Osteocyte (in vitro differentiated cells): ENCODE data around the gene REM2. TPM values are rescaled to one million over a fixed set of nuclear protein-coding genes. Genes with fewer than 3 reads are reported as not detected.
"Not testable (repeated sequence)": the region's sequence is repeated elsewhere in the genome, so short reads cannot be mapped to it uniquely, and the experiment has no call there.

Experiments used
- DNase-seq: peaks from one replicate; pipeline ENCODE4 v3.0.0; 2021; ENCODE audit warnings: mixed read lengths; ENCODE audit not compliant: unreplicated experiment; ENCODE audit errors: extremely low spot score
- H3K27ac Mint-ChIP-seq: one replicate; pipeline ENCODE4 v1.8.0; 2021; ENCODE audit warnings: mild to moderate bottlenecking, mixed read lengths; ENCODE audit not compliant: unreplicated experiment
- H3K27me3 Mint-ChIP-seq: one replicate; pipeline ENCODE4 v1.8.0; 2021; ENCODE audit warnings: mixed read lengths; ENCODE audit not compliant: unreplicated experiment
- H3K36me3 Mint-ChIP-seq: one replicate; pipeline ENCODE4 v1.8.0; 2021; ENCODE audit warnings: mixed read lengths; ENCODE audit not compliant: unreplicated experiment
- H3K4me1 Mint-ChIP-seq: one replicate; pipeline ENCODE4 v1.8.0; 2021; ENCODE audit warnings: mixed read lengths; ENCODE audit not compliant: unreplicated experiment
- H3K4me3 Mint-ChIP-seq: one replicate; pipeline ENCODE4 v1.8.0; 2021; ENCODE audit warnings: mild to moderate bottlenecking, moderate library complexity, mixed read lengths; ENCODE audit not compliant: unreplicated experiment
- H3K9me3 Mint-ChIP-seq: one replicate; pipeline ENCODE4 v1.8.0; 2021; ENCODE audit warnings: mixed read lengths; ENCODE audit not compliant: unreplicated experiment
- total RNA-seq: library from RNA; stranded (reverse); gene quantifications from 2 replicates; pipeline ENCODE4 v1.2.1, GENCODE V29; 2021
- TF ChIP-seq, protein P1 (sequence below): fragments of 200-600 bp; sonication (generic); IDR thresholded peaks from 2 replicates; pipeline ENCODE4 v1.5.0; 2021; ENCODE audit warnings: antibody characterized with exemption, mild to moderate bottlenecking, moderate library complexity

Gene REM2
- total RNA-seq, 1 donor from 2014 or later: 0.35 TPM

DNA sequence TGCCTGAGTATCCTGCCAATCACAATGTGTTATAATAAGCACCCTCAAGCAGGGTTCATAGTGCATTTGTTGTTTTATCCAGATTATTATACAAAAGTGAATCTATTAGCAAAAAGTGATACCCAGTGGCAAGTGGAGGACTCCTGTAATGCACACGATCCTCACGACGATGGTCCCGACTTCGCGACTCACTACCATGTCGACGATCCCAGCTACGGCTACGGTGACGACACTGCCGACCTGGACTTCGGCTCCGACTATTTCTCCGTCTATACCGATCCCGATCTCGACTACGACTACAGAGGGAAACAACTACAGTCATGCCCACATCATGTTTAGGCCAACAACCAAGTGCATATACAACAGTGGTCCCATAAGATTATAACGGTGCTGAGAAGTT lies 23.1 kb downstream of the REM2 start:
- peaks cover 52% of the 10 kb centered on the region for H3K36me3 Mint-ChIP-seq

DNA sequence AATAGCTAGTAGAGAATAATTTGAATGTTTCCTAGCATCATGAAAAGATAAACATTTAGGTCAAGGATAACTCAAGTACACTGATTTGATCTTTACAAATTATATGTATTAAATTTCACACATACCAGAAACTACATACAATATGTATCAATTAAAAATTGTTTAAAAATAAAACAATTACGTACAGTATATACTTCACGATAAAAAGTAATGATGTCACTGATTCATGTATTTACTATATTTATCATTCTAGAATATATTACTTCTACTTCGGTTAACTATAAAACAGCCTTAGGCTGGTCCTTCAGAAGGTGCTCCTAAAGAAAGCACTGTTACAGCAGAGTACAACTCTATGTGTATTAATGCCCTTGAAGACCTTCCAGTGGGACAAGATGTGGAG lies 24.4 kb downstream of the REM2 start:
- DNase-seq: no peak
- TF ChIP-seq, protein P1, sequence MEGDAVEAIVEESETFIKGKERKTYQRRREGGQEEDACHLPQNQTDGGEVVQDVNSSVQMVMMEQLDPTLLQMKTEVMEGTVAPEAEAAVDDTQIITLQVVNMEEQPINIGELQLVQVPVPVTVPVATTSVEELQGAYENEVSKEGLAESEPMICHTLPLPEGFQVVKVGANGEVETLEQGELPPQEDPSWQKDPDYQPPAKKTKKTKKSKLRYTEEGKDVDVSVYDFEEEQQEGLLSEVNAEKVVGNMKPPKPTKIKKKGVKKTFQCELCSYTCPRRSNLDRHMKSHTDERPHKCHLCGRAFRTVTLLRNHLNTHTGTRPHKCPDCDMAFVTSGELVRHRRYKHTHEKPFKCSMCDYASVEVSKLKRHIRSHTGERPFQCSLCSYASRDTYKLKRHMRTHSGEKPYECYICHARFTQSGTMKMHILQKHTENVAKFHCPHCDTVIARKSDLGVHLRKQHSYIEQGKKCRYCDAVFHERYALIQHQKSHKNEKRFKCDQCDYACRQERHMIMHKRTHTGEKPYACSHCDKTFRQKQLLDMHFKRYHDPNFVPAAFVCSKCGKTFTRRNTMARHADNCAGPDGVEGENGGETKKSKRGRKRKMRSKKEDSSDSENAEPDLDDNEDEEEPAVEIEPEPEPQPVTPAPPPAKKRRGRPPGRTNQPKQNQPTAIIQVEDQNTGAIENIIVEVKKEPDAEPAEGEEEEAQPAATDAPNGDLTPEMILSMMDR: no peak
- H3K9me3 Mint-ChIP-seq: no peaks in the 10 kb centered on the region
- peaks cover 3% of the 10 kb centered on the region for H3K4me1 Mint-ChIP-seq
- H3K27ac Mint-ChIP-seq: no peak overlapping the region
- no peaks in the 10 kb centered on the region for H3K27me3 Mint-ChIP-seq
- H3K36me3 Mint-ChIP-seq: peaks cover 47% of the 10 kb centered on the region
- H3K4me3 Mint-ChIP-seq: no peak overlapping the region

More for the DNA sequence above, 23.1 kb downstream of the REM2 start:
- no peak for DNase-seq
- Mint-ChIP-seq H3K4me3 (no peak overlapping the region), H3K27me3 (no peaks in the 10 kb centered on the region), H3K27ac (no peak overlapping the region), H3K4me1 (no peaks in the 10 kb centered on the region), H3K9me3 (no peaks in the 10 kb centered on the region)
- TF ChIP-seq, protein P1: no peak

DNA sequence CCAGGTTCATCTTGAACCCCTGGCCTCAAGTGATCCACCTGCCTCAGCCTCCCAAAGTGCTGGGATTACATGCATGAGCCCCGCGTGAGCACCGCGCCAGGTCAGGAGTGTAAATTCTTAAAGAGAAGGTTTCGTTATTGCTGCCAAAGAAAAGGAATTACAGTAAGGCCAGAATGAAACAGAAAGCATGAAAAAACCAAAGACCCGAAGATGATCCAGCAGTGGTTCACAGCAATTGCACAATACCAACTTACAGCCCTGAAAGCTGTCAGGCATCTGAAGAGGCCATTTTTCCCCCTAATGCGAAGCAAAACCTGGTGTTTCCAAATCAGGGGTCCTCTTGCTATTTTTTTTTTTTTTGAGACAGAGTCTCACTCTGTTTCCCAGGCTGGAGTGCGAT lies 25.6 kb downstream of the REM2 start:
- Mint-ChIP-seq H3K27ac (no peak overlapping the region), H3K27me3 (no peaks in the 10 kb centered on the region), H3K36me3 (peaks cover 47% of the 10 kb centered on the region), H3K4me1 (peaks cover 4% of the 10 kb centered on the region), H3K4me3 (no peak overlapping the region), H3K9me3 (no peaks in the 10 kb centered on the region)
- no peak for DNase-seq
- TF ChIP-seq, protein P1: no peak

DNA sequence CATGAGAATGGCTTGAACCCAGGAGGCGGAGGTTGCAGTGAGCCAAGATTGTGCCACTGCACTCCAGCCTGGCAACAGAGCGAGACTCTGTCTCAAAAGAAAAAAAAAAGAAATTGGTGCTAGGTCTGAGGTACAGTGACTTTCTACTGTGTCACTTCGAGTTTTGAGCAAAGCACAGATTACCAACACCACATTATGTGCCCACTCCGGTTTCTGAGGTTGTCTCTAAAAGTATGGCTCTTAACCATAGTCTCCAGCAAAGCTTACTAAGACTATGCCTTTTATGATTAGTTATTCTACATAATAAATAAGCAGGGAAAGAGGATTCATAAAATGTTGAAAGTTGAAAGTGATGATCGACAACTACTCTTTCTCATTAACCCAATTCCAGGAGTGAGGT lies 27.9 kb downstream of the REM2 start:
- Mint-ChIP-seq H3K27me3 (no peaks in the 10 kb centered on the region), H3K27ac (no peak overlapping the region), H3K9me3 (no peaks in the 10 kb centered on the region), H3K4me3 (no peak overlapping the region), H3K4me1 (peaks cover 4% of the 10 kb centered on the region), H3K36me3 (peaks cover 24% of the 10 kb centered on the region)
- TF ChIP-seq, protein P1: no peak
- no peak for DNase-seq

DNA sequence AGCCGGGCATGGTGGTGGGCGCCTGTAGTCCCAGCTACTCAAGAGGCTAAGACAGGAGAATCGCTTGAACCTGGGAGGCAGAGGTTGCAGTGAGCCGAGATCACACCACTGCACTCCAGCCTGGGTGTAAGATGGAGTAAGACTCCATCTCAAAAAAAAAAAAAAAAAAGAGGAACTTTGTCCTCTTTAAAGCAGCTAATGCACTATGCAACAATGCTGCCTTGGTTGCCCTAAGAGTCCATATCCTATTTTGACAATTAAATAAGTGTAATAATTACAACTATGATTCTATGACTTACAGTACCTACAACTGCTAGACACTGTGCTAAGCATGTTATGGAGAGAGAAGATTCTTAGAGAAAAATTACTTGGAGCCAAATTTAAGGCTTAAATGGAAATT lies 31.8 kb downstream of the REM2 start:
- not testable (repeated sequence) for H3K4me3 Mint-ChIP-seq, H3K9me3 Mint-ChIP-seq, H3K27me3 Mint-ChIP-seq, H3K27ac Mint-ChIP-seq, DNase-seq
- Mint-ChIP-seq H3K4me1 (peaks cover 25% of the 10 kb centered on the region), H3K36me3 (peaks cover 12% of the 10 kb centered on the region)
